ENCODE results near the gene PTPRCAP.

The PTPRCAP gene

GRCh38 chr11:67389477-67389876 is 48.0 kb downstream of the PTPRCAP start:
- no peak overlapping the region for H3K4me2 ChIP-seq (ENCODE audit: low read length)
- no peaks in the 10 kb centered on the region for H3K27me3 ChIP-seq (ENCODE audit: control insufficient read depth, insufficient read depth, low read length)
- no peak overlapping the region for H3K4me3 ChIP-seq (ENCODE audit: low read depth, low read length)
- TF ChIP-seq CTCF (IDR thresholded peaks at IDR 0.05) = peak; percentile 26
- H3K9ac ChIP-seq = no peak overlapping the region
- no peak overlapping the region for H2AFZ ChIP-seq
- no peak overlapping the region for H3K27ac ChIP-seq
- no peaks in the 10 kb centered on the region for H3K4me1 ChIP-seq
- no peaks in the 10 kb centered on the region for H3K9me3 ChIP-seq (ENCODE audit: control insufficient read depth, low read length)
- H3K36me3 ChIP-seq (ENCODE audit: control insufficient read depth, insufficient read depth, low read length) = no peaks in the 10 kb centered on the region
- H3K79me2 ChIP-seq = no peaks in the 10 kb centered on the region

GRCh38 chr11:67387518-67387917 is 50.0 kb downstream of the PTPRCAP start:
- H3K4me2 ChIP-seq (ENCODE audit: low read length) = no peak overlapping the region
- no peak for TF ChIP-seq CTCF (IDR thresholded peaks at IDR 0.05)
- H3K79me2 ChIP-seq = no peaks in the 10 kb centered on the region
- no peak overlapping the region for H3K27ac ChIP-seq
- H3K9me3 ChIP-seq (ENCODE audit: control insufficient read depth, low read length) = no peaks in the 10 kb centered on the region
- H3K36me3 ChIP-seq (ENCODE audit: control insufficient read depth, insufficient read depth, low read length) = no peaks in the 10 kb centered on the region
- H3K9ac ChIP-seq = no peak overlapping the region
- H3K4me1 ChIP-seq = no peaks in the 10 kb centered on the region
- H3K4me3 ChIP-seq (ENCODE audit: low read depth, low read length) = no peak overlapping the region
- no peaks in the 10 kb centered on the region for H3K27me3 ChIP-seq (ENCODE audit: control insufficient read depth, insufficient read depth, low read length)
- H2AFZ ChIP-seq = no peak overlapping the region

GRCh38 chr11:67387069-67387468 is 50.4 kb downstream of the PTPRCAP start:
- Histone ChIP-seq H3K79me2 (no peaks in the 10 kb centered on the region), H3K36me3 (ENCODE audit: control insufficient read depth, insufficient read depth, low read length) (no peaks in the 10 kb centered on the region), H3K9me3 (ENCODE audit: control insufficient read depth, low read length) (no peaks in the 10 kb centered on the region), H3K27ac (no peak overlapping the region), H3K4me2 (ENCODE audit: low read length) (no peak overlapping the region), H3K4me3 (ENCODE audit: low read depth, low read length) (no peak overlapping the region), H2AFZ (no peak overlapping the region), H3K4me1 (no peaks in the 10 kb centered on the region), H3K9ac (no peak overlapping the region), H3K27me3 (ENCODE audit: control insufficient read depth, insufficient read depth, low read length) (no peaks in the 10 kb centered on the region)
- TF ChIP-seq CTCF (IDR thresholded peaks at IDR 0.05) = no peak
